Measurements from ENCODE around the gene MTTP.

DNA sequence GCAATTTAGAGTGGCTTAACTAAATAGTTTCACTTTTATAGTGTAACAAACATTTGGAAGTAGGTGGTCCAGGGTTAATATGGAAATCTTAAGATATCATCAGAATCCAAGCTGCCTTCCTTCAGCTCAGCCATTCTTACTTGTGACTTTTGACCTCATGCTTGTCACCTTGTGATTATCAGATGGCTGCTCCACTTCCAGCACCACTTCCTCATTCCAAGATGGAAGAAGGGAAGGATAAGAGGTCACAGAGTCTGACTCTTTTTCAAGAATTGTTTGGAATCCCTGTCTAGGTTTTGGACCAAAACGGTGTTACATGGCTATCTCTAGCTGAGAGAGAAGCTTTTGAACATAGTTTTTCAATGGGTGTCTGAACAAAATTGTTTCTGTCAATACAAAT, 39.9 kb downstream of the MTTP start:
- TF ChIP-seq, protein P1, sequence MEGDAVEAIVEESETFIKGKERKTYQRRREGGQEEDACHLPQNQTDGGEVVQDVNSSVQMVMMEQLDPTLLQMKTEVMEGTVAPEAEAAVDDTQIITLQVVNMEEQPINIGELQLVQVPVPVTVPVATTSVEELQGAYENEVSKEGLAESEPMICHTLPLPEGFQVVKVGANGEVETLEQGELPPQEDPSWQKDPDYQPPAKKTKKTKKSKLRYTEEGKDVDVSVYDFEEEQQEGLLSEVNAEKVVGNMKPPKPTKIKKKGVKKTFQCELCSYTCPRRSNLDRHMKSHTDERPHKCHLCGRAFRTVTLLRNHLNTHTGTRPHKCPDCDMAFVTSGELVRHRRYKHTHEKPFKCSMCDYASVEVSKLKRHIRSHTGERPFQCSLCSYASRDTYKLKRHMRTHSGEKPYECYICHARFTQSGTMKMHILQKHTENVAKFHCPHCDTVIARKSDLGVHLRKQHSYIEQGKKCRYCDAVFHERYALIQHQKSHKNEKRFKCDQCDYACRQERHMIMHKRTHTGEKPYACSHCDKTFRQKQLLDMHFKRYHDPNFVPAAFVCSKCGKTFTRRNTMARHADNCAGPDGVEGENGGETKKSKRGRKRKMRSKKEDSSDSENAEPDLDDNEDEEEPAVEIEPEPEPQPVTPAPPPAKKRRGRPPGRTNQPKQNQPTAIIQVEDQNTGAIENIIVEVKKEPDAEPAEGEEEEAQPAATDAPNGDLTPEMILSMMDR (IDR thresholded peaks at IDR 0.05 in 8 of 11, conservative IDR thresholded peaks at IDR 0.05 in 3 of 11), result no peak
- TF ChIP-seq POLR2A (IDR thresholded peaks at IDR 0.05) (no peak), POLR2AphosphoS5 (IDR thresholded peaks at IDR 0.05) (no peak)

Measured in spleen (tissue), 7 donors.